Gastroesophageal sphincter (tissue), 4 donors: ENCODE data around the gene CCNK. TPM values are rescaled to one million over a fixed set of nuclear protein-coding genes. Genes with fewer than 3 reads are reported as not detected.

Source experiments
- ATAC-seq: fragments of 150-250 bp; one replicate; pipeline ENCODE4 v1.9.1; 2016; ENCODE audit warnings: mild to moderate bottlenecking, moderate library complexity
- H3K27ac ChIP-seq, 4 donors: fragments of 200-600 bp; sonication (generic) in 3 of 4; 1 replicate in 3 of 4; 2 replicates in 1 of 4; pipeline ENCODE4 v1.5.1; 2016 to 2019
- H3K27me3 ChIP-seq: fragments of 200-600 bp; sonication (generic); one replicate; pipeline ENCODE4 v1.5.1; 2019
- H3K36me3 ChIP-seq, 2 donors: fragments of 200-600 bp; sonication (generic); one replicate each; pipeline ENCODE4 v1.5.1; 2019; ENCODE audit warnings: control low read depth in 1 of 2
- H3K4me1 ChIP-seq, 3 donors: fragments of 200-600 bp; sonication (generic); 1 replicate in 2 of 3; 2 replicates in 1 of 3; pipeline ENCODE4 v1.5.1; 2016 to 2019; ENCODE audit warnings: control low read depth in 2 of 3
- H3K4me3 ChIP-seq, 2 donors: fragments of 200-600 bp; sonication (generic); one replicate each; pipeline ENCODE4 v1.5.1; 2019; ENCODE audit warnings: mild to moderate bottlenecking in 1 of 2, moderate library complexity in 1 of 2
- H3K9me3 ChIP-seq, 3 donors: fragments of 200-600 bp; sonication (generic); one replicate each; pipeline ENCODE4 v1.5.1; 2017 to 2019; ENCODE audit warnings: control low read depth in 2 of 3
- EP300 ChIP-seq: sonication (generic); formaldehyde crosslinking; IDR thresholded peaks from one replicate; pipeline ENCODE4 v1.6.1; 2017; ENCODE audit warnings: antibody characterized with exemption, mild to moderate bottlenecking
- POLR2A ChIP-seq, 2 donors: fragments of 450-650 bp; IDR thresholded peaks; one replicate each; pipeline ENCODE4 v1.6.1; 2017; ENCODE audit warnings: antibody characterized with exemption in 2 of 2, mild to moderate bottlenecking in 2 of 2, moderate library complexity in 1 of 2
- POLR2AphosphoS5 ChIP-seq: sonication (generic); formaldehyde crosslinking; IDR thresholded peaks from one replicate; pipeline ENCODE4 v1.6.1; 2017; ENCODE audit warnings: antibody characterized with exemption
- WGBS, 2 donors: methylation state at CpG; one replicate each; pipeline ENCODE4 v1.1.5; 2018; ENCODE audit warnings: low coverage in 1 of 2; 5-methylcytosine and 5-hydroxymethylcytosine counted together
- total RNA-seq, 4 donors: library from RNA; depleted of rRNA; stranded (reverse); fragments of >200 nt; gene quantifications; one replicate each; pipeline ENCODE4 v1.1.0, GENCODE V29; 2016
- TF ChIP-seq, protein P1 (sequence below), 4 experiments: fragments of 200-600 bp in 2 of 4; fragments of 450-650 bp in 2 of 4; sonication (generic) in 1 of 4; IDR thresholded peaks; one replicate each; pipeline ENCODE4 v1.5.1; 2017 to 2019; ENCODE audit warnings: antibody characterized with exemption in 4 of 4, mild to moderate bottlenecking in 2 of 4, moderate library complexity in 2 of 4

The CCNK gene
- total RNA-seq, 4 donors from 2014 or later, result 17.1 to 26.8 (median 20.7) TPM

DNA sequence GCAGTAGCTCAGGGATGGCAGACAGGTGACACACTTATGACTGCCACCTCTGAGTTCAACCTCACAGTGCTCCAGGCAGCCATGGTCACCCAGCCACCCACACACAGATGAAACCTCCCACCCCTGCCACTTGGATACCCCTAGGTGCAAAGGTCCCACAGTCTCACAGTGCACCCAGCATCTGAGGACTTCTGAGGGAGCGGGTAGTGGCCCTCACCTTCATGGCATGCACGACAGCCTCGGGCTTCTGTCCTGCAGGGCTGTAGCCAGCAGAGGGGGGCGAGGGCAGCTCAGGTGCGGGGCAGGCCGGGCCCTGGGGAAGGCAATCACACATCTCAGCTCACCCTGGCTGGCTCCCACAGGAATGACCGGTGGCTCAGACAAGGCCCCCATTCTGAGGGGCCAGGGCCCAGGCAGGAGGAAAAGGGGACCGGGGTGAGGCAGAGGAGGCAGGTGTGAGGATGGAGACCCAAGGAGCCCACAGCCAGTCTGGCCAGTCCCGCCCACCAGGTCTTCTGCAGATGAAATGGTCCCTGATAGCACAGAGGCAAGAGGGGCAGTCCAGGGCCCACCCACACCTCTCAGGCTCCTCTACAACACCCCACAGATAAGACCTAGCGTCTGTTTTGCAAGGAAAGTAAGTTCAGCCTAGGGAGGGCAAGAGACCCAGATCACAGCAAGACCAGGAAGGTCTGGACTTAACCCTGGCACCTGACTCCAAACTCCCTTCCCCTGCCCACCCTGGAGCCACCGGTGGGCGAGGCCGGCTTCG lies 35.8 kb downstream of the CCNK start:
- Histone ChIP-seq H3K9me3 (no peaks in the 10 kb centered on the region), H3K4me1 (peaks cover 0 to 40% (median 10%) of the 10 kb centered on the region in 3 donors), H3K4me3 (no peak overlapping the region), H3K27me3 (no peaks in the 10 kb centered on the region), H3K36me3 (peaks cover 0 to 45% of the 10 kb centered on the region in 2 donors), H3K27ac (peak overlapping the region in 1 of 4 donors; percentile 14)
- 40 to 100% methylated on average over 1 of the region's 14 CpGs for WGBS, 2 donors
- no peak for ATAC-seq
- TF ChIP-seq, protein P1, sequence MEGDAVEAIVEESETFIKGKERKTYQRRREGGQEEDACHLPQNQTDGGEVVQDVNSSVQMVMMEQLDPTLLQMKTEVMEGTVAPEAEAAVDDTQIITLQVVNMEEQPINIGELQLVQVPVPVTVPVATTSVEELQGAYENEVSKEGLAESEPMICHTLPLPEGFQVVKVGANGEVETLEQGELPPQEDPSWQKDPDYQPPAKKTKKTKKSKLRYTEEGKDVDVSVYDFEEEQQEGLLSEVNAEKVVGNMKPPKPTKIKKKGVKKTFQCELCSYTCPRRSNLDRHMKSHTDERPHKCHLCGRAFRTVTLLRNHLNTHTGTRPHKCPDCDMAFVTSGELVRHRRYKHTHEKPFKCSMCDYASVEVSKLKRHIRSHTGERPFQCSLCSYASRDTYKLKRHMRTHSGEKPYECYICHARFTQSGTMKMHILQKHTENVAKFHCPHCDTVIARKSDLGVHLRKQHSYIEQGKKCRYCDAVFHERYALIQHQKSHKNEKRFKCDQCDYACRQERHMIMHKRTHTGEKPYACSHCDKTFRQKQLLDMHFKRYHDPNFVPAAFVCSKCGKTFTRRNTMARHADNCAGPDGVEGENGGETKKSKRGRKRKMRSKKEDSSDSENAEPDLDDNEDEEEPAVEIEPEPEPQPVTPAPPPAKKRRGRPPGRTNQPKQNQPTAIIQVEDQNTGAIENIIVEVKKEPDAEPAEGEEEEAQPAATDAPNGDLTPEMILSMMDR (IDR thresholded peaks at IDR 0.05), result no peak
- no peak for TF ChIP-seq POLR2A (IDR thresholded peaks at IDR 0.05)
- no peak for TF ChIP-seq POLR2AphosphoS5
- no peak for TF ChIP-seq EP300

DNA sequence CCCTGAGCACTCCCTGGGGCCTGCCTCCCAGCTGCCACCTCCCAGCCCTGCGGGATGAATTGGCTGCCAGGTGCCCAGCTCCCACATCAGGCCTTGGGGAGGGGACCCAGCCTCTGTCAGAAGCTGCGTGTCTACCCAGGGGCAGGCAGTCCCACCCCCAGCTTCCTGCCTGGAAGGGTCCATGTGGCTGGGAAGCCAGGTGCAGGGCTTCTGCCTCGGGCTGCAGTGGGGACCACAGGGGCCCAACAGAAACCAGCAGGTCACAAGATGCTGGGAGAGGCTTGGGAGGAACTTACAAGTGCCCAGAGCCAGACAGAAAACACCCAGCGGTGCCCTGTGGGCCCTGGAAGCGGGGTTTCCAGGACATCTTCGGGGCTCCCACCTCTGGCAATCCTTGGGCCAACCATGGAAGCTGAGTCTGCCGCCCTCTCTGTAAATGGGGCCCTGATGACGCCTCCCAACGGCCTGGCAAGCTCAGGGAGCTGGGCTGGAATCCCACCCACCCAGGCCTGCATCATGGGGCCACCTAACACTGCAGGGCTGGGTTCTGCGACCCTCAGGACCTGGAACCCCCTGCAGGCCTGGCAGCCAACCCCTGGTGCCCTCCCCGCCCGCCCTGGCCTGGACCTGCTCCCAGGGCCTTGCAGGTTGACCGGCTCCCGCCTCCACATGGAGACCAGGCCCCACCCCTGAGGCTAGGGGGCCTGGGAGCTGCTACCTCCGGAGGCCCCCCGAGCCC lies 36.6 kb downstream of the CCNK start:
- no peak for ATAC-seq
- Histone ChIP-seq H3K27me3 (no peaks in the 10 kb centered on the region), H3K36me3 (peaks cover 0 to 40% of the 10 kb centered on the region in 2 donors), H3K27ac (peak overlapping the region in 2 of 4 donors; percentile 0 to 14), H3K9me3 (no peaks in the 10 kb centered on the region), H3K4me1 (peaks cover 0 to 40% (median 16%) of the 10 kb centered on the region in 3 donors), H3K4me3 (no peak overlapping the region)
- no CpG with 5 or more reads among the region's 16 CpGs for WGBS, 2 donors
- TF ChIP-seq, protein P1 (IDR thresholded peaks at IDR 0.05), result no peak
- TF ChIP-seq POLR2AphosphoS5, result no peak
- TF ChIP-seq POLR2A (IDR thresholded peaks at IDR 0.05), result no peak
- TF ChIP-seq EP300, result no peak

DNA sequence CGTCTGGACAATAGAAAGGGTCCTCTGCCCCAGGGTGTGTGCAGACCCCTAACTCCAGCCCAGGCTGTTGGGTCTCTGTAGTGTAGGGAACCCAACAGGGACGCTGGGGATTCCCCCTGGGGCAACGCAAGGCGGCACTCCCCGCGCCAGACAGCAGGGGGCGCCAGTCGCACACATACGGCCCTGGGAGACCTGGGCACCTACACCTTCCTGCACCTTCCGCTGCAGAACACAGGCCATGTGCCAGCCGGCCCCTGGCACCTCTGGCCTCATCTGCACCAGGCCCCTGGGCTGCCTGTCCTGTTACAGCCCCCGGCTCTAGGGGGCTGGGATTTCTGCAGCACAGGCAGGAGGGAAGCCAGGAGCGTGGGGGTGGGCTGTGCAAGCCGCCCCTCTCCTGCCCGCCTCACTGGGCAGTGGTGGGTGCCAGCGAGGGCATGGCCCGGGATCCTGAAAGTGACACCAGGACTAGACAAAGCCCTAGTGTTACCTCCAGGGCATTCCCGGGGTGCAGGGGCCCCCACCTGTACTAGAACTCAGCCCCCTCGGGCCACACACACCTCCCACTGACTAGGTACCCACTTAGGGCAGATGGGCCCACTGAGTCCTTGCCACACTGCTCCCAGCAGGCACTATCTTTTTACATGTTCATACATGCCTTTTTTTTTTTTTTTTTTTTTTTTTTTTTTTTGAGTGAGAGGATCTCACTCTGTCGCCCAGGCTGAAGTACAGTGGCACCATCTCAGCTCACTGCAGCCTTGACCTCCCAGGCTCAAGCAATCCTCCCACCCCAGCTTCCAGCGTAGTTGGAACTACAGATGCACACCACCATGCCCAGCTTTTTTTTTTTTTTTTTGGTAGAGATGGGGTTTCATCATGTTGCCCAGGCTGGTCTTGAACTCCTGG lies 37.5 kb downstream of the CCNK start:
- H3K9me3 ChIP-seq, result no peaks in the 10 kb centered on the region
- H3K4me3 ChIP-seq, result no peak overlapping the region
- H3K36me3 ChIP-seq, result peaks cover 0 to 31% of the 10 kb centered on the region in 2 donors
- ATAC-seq, result peak; percentile 31
- no peak for TF ChIP-seq EP300
- TF ChIP-seq POLR2AphosphoS5, result no peak
- TF ChIP-seq, protein P1 (IDR thresholded peaks at IDR 0.05), result peak in 3 of 4 experiments; percentile 96 to 99 (median 97)
- 45 to 84% methylated on average over 3 to 4 of the region's 21 CpGs for WGBS, 2 donors
- no peaks in the 10 kb centered on the region for H3K27me3 ChIP-seq
- peaks cover 1 to 47% (median 25%) of the 10 kb centered on the region in 3 donors for H3K4me1 ChIP-seq
- H3K27ac ChIP-seq, result peak overlapping the region in 1 of 4 donors; percentile 14

DNA sequence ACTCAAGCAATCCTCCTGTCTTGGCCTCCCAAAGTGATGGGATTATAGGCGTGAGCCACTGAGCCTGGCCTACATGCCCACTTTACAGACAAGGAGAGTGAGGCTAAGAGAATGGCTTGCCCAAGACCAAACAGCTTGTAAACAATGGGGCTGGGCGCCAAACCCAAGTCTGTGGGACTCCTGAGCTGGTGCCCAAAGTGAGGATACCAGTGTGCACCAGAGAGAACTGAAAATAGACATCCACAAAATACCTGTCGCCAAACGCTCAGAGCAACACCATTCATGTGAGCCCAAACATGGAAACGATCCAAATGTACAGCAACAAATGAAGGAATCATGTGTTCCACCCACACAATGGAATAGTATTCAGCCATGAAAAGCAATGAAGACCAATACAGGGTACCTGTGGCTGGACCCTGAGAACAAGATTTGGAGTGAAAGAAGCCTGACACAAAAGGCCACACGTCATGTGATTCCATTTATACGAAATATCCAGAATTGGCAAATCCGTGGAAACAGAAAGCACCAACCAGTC lies 38.2 kb downstream of the CCNK start:
- peaks cover 0 to 24% of the 10 kb centered on the region in 2 donors for H3K36me3 ChIP-seq
- H3K4me1 ChIP-seq, result peaks cover 3 to 54% (median 31%) of the 10 kb centered on the region in 3 donors
- H3K4me3 ChIP-seq, result no peak overlapping the region
- no peaks in the 10 kb centered on the region for H3K27me3 ChIP-seq
- 60 to 96% methylated on average over 2 to 7 of the region's 8 CpGs for WGBS, 2 donors
- peak overlapping the region in 2 of 4 donors; percentile 36 to 43 for H3K27ac ChIP-seq
- TF ChIP-seq EP300 (no peak), POLR2A (IDR thresholded peaks at IDR 0.05) (no peak), POLR2AphosphoS5 (no peak)
- TF ChIP-seq, protein P1 (IDR thresholded peaks at IDR 0.05), result no peak
- ATAC-seq, result no peak
- H3K9me3 ChIP-seq, result no peaks in the 10 kb centered on the region
